ENCODE data around the gene FRRS1. TPM values are rescaled to one million over a fixed set of nuclear protein-coding genes. Genes with fewer than 3 reads are reported as not detected.
"Not testable (repeated sequence)": the region's sequence is repeated elsewhere in the genome, so short reads cannot be mapped to it uniquely, and the experiment has no call there.

The FRRS1 gene
- total RNA-seq, 1 experiment from 2014 or later: 18.6 TPM

DNA sequence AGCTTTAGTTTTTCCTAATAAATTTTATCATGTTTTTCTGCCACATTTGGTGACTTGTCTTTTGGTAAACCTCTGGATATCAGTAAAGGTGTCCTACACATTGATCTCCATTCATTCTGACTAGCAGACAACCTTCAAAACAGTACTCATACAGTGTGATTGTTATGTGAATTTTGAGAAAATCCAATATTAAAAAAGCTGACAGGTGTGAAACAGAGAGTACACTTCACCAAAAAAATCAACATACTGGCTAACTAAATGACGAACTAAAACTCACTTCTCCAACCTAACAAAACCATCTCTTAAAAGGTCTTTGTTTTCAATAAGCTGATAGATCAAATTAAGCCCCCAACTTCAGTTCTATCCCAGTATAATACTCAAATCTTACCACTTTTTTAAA lies 1.5 kb downstream of the FRRS1 start:
- no peak for DNase-seq (ENCODE audit: low spot score)

DNA sequence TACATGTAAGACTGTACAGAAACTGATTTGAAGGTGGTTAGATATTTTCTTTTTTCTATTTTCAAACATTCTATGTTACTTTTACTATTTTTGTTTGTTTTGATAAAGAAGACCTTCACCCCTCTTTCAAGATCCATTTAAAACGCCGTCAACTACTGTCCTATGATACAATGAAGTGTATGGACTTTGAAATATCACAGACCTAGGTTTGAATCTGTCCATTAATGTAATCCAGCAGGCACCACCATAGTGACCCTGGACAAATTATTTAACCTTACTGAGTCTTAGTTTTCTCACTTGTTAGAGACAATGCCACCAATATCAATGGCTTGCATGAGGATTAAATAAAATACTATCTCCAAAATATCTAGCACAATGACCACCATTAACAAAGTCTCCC lies 2.0 kb downstream of the FRRS1 start:
- no peak for DNase-seq (ENCODE audit: low spot score)

DNA sequence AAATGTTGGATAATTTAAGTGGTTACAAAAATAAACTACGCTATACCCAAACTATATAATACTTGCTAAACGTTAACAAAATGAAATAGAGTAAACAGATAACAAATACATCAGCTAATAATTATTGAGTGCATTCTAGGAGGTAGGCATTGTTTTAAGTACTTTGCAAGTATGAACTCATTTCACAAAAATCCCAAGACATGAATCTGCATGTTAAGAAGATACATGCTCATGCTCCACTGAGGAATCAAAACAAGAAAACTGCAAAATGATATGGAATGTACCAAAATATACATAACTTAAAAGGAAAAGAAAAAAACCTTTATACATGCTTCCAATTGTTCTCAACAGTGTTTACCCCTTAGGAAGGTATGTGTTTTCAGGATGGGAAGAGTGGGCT lies 2.5 kb downstream of the FRRS1 start:
- no peak for DNase-seq (ENCODE audit: low spot score)

DNA sequence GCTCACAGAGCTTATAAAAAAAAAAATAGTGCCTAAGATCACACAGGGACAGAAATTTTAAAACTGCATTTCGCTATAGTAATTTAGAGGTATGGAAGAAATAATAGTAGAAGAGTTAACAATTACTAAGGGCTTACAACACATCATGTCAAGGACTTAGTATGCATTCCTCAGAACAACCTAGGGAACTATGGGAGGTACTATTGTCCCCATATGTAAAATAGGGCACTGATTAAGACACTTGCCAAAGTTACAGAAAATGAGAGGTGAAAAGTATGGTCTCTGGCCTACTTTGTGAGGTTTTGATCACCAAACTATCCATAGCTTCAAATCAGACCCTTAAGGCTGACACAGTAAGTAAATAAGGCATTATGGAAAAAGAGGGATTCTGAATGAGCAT lies 4.7 kb downstream of the FRRS1 start:
- no peak for DNase-seq (ENCODE audit: low spot score)

DNA sequence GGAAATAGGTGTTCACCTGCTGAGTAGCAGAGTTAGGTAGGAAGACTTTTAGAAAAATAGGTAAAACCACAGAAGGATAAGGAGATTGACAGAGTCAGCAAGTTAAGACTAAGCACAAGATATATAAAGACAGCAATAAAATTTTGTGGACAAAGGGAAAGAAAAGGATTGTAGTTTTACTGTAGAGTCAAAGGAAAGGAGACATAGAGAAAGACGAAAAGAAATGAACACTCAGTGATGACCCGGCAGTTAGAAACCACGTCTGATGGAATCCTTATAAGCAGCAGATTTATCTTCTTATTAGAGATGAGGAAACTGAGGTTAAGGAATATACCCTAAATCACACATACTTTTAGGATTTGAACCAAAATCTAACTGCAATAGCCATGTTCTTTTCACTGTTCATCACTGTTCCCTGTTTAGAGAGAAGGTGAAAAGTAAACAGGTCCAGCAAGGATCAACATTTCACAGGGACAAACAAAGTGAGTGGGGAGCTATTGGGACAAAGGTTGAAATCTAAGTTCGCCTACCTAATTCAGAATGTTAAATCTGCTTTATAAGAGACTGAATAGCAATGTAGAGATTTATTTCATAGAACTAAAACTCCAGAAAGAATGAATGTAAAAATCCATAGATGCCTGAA lies 6.8 kb downstream of the FRRS1 start:
- DNase-seq (ENCODE audit: low spot score): no peak

DNA sequence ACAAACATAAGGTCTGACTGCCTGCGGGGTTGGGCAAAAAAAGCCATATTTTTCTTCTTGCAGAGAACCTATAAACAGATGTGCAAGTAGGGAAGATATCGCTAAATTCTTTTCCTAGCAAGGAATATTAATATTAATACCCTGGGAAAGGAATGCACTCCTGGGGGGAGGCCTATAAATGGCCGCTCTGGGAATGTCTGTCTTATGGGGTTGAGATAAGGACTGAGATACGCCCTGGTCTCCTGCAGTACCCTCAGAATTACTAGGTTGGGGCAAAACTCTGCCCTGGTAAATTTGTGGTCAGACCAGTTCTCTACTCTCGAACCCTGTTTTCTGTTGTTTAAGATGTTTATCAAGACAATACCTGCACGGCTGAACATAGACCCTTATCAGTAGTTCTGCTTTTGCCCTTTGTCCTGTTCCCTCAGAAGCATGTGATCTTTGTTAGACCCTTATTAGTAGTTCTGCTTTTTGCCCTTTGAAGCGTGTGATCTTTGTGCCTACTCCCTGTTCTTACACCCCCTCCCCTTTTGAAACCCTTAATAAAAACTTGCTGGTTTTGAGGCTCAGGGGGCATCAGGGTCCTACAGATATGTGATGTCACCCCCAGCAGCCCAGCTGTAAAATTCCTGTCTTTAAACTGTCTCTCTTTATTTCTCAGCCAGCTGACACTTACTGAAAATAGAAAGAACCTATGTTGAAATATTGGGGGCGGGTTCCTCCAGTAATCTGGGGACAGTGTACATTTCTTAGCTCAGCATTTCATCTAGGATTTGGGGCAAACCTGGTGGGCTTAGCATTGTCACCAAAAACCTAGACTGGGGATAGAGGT lies 7.5 kb downstream of the FRRS1 start:
- DNase-seq (ENCODE audit: low spot score): not testable (repeated sequence)

DNA sequence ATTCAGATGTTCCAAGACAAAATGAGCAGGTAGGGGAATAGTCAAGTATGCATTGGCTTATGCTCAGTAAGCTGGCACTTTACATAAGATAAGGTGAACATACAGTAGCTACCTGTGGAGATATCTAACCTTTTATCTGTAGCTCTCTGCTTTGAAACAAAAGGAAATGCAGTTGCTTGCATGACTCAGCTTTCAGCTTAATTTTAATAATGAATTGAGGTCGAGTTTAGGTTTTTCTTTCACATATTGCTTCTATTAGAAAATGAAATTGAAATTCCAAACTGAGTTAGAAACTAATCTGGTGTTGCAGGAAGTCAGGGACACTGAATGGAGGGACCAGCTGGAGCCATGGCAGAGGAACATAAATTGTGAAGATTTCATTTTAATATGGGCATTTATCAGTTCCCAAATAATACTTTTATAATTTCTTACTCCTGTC lies 8.3 kb downstream of the FRRS1 start:
- DNase-seq (ENCODE audit: low spot score): no peak

DNA sequence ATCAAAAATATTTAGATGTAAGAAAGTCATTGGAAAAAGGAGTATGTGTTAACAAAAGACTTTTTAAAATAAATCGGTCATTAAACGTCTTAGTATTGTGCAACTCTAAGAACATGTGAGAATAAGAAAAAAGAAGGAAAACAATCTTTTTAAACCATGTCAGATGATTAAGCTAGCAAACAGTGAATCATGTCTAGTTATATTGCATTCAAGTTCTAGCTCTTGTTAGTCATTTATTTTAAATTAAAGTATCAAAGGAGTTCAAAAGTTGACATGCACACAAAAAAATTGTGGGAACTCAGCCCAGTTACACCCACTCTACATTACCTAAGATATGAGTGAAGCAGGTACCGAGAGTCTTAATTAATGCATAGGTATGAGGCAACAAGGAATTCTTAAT lies 9.8 kb downstream of the FRRS1 start:
- DNase-seq (ENCODE audit: low spot score): no peak

DNA sequence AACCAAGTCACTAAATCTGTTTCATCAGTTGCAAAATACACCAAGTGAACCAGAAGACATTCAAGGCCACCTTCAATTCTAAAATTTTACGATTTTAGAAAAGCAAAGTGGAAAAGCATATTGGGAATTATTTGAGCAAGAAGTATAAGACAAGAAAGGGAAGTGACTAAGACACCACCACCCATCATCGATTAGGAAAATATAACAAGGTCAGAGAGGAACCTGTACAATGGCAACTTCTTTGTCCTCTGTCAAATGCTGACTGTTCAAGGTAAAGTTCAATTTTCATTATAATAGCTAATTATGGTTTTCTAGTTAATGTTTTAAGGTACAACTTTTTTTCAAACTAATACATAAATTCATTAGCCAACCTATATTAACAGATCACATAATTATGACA lies 10.8 kb downstream of the FRRS1 start:
- DNase-seq (ENCODE audit: low spot score): no peak

DNA sequence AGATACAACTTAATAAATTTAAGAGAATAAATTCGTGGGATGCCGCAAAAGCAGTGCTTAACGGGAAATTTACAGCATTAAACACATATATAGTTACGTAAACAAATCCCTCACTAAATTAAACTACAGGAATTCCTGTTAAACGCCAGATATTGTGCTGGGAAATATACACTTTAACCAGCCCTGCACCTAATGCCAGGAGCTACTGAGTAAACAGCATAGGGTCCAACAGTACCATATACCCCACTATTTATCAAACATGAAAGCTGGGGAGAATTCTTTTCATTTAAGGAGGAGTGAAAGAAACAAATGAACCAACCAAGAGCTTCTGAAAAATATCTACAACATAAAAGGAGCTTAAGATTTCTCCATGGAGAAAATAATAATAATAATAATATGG lies 11.7 kb downstream of the FRRS1 start:
- DNase-seq (ENCODE audit: low spot score): no peak

DNA sequence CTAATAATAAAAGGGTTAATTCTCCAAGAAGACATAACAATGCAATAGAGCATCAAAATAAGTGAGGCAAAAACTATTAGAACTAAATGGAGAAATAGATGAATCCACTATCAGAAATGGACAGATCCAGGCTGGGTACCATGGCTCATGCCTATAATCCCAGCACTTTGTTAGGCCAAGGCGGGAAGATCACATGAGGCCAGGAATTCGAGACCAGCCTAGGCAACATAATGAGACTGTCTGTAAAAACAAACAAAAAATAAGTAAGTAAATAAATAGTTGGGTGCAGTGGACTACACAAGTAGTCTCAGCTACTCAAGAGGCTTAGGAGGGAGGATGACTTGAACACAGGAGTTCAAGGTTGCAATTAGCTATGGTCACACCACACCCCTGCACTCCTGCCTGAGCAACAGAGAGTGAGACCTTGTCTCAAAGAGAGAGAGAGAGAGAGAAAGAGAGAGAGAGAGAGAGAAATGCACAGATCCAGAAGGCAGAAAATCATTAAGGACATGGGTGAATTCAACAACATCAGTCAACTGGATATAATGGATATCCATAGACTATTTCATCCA lies 12.3 kb downstream of the FRRS1 start:
- DNase-seq (ENCODE audit: low spot score): no peak

DNA sequence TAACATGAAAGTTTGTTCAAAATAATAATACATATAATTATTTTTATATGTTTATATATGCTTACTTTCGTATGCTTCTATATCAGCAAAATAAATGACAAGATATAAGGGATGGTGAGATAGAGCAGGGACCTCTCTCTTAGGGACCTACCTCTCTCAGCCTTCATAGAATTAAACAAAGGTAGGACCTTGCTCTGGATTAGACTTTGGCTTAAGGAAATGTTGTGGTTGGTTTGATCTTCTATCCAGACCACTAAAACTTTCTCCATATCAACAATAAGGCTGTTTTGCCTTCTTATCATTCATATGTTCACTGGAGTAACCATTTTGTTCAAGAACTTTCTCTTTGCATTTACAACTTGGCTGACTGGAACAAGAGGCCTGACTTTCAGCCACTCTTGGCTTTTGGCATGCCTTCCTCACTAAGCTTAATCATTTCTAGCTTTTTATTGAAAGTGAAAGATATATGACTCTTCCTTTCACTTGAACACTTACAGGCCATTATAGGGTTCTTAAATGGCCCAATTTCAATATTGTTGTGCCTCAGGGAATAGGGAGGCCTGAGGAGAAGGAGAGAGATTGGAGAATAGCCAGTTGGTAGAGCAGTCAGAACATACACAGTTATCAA lies 14.4 kb downstream of the FRRS1 start:
- no peak for DNase-seq (ENCODE audit: low spot score)

DNA sequence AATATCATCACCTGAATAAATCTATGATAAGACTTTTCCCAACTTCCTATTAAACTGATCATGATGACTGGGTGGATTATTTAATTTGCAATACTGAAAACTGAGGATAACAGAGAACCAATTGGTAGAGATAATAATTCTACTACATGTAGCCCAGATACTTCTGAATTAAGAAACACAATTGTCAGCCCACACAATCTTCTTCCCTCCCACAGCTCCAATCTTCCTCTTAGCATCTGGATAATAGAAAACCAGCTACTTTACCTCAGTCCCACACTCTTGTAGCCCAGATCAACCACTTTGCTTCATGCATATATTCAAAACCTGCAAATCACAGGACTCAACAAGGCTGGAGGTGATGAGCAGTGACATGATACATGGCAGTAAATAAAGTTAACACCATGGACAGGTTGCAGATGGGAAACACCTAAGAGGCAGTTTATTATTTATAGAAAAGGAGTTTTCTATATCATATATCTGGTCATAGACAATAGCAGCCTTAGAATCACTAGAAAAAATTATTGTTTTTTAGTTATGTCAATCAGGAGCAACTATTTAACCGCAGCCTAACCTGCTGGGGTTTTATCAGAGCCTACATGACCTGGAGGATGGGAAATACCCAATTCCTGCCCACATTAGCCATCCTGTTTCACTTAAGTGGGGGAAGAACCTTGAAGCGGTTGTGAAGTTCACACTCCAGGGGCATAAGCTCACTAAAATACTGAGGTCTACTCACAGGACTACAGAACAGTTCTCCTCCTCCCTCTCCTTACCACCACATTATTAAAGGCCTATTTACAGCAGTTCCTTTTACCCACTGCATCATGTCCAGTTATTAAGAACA lies 16.7 kb downstream of the FRRS1 start:
- DNase-seq (ENCODE audit: low spot score): no peak

DNA sequence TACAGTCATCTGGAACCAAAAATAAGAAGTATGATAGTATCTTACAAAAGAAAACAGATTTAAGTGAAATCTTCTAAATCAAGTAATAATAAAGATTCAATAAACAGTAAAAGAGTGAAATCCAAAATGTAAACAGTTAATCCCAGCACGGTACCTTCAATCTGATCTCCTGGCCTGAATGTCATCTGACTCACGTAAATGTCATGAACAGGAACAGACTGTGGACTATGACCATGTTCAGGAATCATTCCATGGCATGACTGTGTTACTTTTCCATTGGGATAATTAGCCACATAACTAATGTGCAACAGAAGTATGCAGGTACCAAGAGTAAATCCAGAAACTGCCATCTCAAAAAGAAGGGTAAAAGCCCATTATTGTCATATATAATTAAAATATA lies 18.0 kb downstream of the FRRS1 start:
- no peak for DNase-seq (ENCODE audit: low spot score)

DNA sequence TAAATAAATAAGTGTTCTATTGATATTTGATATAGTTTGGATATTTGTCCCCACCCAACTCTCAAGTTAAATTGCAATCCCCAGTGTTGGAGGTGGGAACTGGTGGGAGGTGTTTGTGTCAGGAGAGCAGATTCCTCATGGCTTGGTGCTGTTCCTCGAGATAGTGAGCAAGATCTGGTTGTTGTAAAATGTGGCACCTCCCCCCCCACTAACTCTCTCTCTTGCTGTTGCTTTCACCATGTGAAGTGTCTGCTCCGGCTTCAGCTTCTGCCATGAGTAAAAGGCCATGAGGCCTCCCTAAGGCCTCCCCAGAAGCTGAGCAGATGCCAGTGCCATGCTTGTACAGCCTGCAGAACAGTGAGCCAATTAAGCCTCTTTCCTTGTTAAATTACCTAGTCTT lies 20.8 kb downstream of the FRRS1 start:
- DNase-seq (ENCODE audit: low spot score): no peak

DNA sequence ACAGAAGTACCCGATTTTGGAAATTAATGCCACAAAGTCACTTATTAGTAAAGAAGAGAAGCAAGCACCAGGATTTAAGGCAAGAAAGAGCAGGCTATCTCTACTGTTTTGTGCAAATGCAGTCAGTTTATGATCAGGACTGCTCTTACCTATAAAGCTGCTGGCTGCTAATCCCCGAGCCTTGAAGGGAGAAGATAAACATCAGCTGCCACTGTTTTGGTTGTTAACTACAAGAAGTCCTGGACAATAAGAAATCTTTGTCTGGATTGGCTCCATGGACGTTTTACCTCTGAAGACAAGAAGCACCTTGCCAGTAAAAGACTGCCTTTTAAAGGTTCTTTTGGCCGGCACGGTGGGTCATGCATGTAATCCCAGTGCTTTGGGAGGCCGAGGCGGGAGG lies 21.4 kb downstream of the FRRS1 start:
- DNase-seq (ENCODE audit: low spot score): no peak

DNA sequence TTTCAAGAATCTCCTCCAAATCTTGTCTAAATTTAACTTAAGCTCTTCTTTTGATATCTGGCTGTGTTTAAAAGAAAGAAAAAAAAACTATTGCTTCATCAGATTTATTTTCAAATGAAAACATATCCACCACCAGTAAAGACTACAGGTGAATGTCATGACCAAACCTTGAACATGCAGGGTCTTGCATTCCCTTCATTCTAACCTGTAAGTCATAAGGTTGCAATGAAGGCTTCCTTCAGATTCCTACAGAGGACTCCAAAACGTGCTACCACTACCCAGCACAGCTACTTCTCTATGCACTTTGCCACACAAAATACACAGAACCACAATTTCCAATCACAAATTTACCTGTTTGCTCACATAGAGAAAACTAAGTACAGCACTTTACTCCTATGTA lies 26.3 kb downstream of the FRRS1 start:
- no peak for DNase-seq (ENCODE audit: low spot score)

DNA sequence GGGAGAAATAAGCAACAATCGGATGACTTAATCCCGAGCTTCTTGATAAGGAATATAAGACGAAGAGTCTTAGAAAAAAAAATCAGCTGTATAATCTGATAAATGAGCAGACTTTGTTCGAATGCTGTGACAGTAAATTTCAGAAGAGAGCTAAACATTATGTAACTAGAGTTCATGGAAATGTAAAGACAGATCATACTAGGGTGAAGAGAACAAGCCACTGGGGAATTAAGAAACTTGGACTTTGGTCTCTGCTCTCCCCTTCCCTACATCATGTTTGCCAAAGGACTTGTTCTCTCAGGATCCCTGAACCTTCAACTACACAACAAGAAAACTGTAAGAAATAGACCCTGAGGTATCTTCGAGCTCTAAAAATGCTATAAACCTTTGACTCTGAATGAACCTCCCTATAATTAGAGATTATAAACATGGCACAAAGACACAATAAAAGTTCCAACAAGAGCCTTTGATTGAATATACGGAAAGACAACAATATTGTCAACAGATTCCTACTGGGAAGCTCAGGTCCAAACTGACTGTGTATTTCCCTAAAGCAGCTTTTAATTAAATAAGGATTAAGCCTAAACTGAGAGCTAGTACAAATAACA lies 27.5 kb downstream of the FRRS1 start:
- DNase-seq (ENCODE audit: low spot score): no peak

DNA sequence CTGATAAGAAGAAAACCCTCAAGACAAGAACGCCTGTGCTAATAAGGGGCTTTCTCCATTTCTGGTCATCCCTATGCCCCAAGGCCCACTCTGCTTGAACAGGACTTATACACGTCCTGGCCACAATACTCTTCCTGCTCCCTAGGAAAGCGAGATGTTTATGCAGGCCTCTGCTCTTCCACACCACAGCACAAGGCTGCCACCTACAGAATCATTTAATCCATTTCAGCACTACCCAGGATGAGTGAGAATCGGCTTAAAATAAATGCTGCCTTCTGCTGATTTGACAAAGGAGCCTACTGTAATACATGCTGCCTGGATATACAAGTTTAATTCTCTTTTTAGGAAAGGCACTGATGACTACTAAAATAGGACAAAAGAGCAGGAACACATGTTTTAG lies 29.4 kb downstream of the FRRS1 start:
- peak; percentile 73 for DNase-seq (ENCODE audit: low spot score)

DNA sequence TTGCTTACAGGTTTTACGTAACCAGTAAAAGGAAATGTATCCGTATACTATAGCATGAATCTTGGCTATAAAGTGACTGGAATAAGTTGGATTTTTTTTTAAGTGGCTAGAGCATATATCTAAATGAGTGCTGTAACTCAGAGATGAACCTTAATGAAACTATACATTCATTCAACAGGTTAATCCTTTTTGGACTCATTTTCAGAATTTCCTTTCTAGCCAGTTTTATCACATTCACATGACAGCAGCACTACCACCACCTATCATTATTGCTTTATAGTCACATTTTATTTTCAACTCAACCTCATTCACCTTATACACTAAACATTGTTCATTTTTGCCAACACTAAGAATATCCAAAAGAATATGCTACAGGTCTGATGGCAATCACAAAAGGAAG lies 30.6 kb downstream of the FRRS1 start:
- DNase-seq (ENCODE audit: low spot score): no peak

DNA sequence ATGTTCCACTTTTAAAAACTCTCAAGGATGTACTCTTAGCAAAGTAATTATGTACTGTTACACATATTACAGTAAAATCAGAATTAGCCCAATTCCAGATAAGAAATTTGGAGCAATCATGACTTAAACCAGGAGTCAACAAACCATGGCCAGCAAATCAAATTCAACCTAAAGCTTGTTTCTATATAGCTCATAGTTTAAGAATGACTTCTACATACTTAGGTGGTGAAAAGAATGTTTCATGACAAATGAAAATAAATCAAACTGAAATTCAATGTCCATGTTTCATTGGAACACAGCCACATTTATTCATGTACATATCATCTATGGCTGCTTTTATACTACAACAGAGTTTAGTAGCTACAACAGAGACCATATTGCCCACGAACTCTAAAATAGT lies 35.1 kb downstream of the FRRS1 start:
- DNase-seq (ENCODE audit: low spot score): no peak
